B cell (primary cell): Measurements from ENCODE around the gene ZNF879.

Experiments
- CTCF ChIP-seq: fragments of 200-600 bp; IDR thresholded peaks from one replicate; pipeline ENCODE4 v1.8.0; 2022; ENCODE audit warnings: antibody characterized with exemption, mild to moderate bottlenecking
- EZH2 ChIP-seq: IDR thresholded peaks from 2 replicates; pipeline ENCODE4 v1.6.1; 2012; ENCODE audit warnings: borderline replicate concordance, low read depth, mild to moderate bottlenecking, moderate library complexity, low read length; ENCODE audit not compliant: insufficient read depth, poor library complexity, severe bottlenecking

- TF ChIP-seq CTCF = no peak
- no peak for TF ChIP-seq EZH2
Measured at GRCh38 chr5:179051784-179052183, 28.2 kb downstream of the ZNF879 start.
